Astrocyte (in vitro differentiated cells and primary cell): ENCODE data around the gene ACAA2. TPM values are rescaled to one million over a fixed set of nuclear protein-coding genes. Genes with fewer than 3 reads are reported as not detected.

ENCODE experiments used
- DNase-seq: peaks from one replicate; pipeline ENCODE4 v3.0.0-alpha.2; 2010; ENCODE audit warnings: low read depth
- FAIRE-seq: peaks from 2 replicates; lab custom pipeline; 2011; peaks lifted over from hg19 to GRCh38; lab: Jason Lieb, UNC
- H2AFZ ChIP-seq: 2 replicates; pipeline ENCODE4 v1.6.0; 2012; ENCODE audit warnings: low read depth, low read length, inconsistent platforms
- H3K27ac ChIP-seq: 2 replicates; pipeline ENCODE4 v1.5.1; 2011; ENCODE audit warnings: low read depth, low read length, inconsistent platforms
- H3K27me3 ChIP-seq: 2 replicates; pipeline ENCODE4 v1.6.0; 2011; ENCODE audit warnings: low read length, inconsistent platforms; ENCODE audit not compliant: insufficient read depth
- H3K36me3 ChIP-seq: 2 replicates; pipeline ENCODE4 v1.5.1; 2011; ENCODE audit warnings: low read length, inconsistent platforms; ENCODE audit not compliant: insufficient read depth
- H3K4me1 ChIP-seq: 2 replicates; pipeline ENCODE4 v1.5.1; 2011; ENCODE audit warnings: low read length, inconsistent platforms; ENCODE audit not compliant: insufficient read depth
- H3K4me2 ChIP-seq: 2 replicates; pipeline ENCODE4 v1.6.0; 2012; ENCODE audit warnings: low read length, inconsistent platforms
- H3K4me3 ChIP-seq: 2 replicates; pipeline ENCODE4 v1.5.1; 2011; ENCODE audit warnings: low read depth, mild to moderate bottlenecking, low read length, inconsistent platforms; ENCODE audit not compliant: insufficient read depth
- H3K79me2 ChIP-seq: 2 replicates; pipeline ENCODE4 v1.6.0; 2012; ENCODE audit warnings: mild to moderate bottlenecking, low read length, inconsistent platforms; ENCODE audit not compliant: insufficient read depth
- H3K9ac ChIP-seq: 2 replicates; pipeline ENCODE4 v1.6.0; 2012; ENCODE audit warnings: mild to moderate bottlenecking, low read length, inconsistent platforms
- H3K9me3 ChIP-seq: 2 replicates; pipeline ENCODE4 v1.5.1; 2012; ENCODE audit warnings: low read depth, mild to moderate bottlenecking, low read length, inconsistent platforms; ENCODE audit not compliant: insufficient read depth
- H4K20me1 ChIP-seq: 2 replicates; pipeline ENCODE4 v1.6.0; 2012; ENCODE audit warnings: low read length, inconsistent platforms; ENCODE audit not compliant: insufficient read depth
- H3K27ac Mint-ChIP-seq: one replicate; pipeline ENCODE4 v1.8.0; 2021; ENCODE audit warnings: mild to moderate bottlenecking, mixed read lengths; ENCODE audit not compliant: unreplicated experiment
- H3K27me3 Mint-ChIP-seq: one replicate; pipeline ENCODE4 v1.8.0; 2021; ENCODE audit warnings: low read depth, mixed read lengths; ENCODE audit not compliant: unreplicated experiment
- H3K36me3 Mint-ChIP-seq: one replicate; pipeline ENCODE4 v1.8.0; 2021; ENCODE audit warnings: low read depth, mixed read lengths; ENCODE audit not compliant: unreplicated experiment
- H3K4me1 Mint-ChIP-seq: one replicate; pipeline ENCODE4 v1.8.0; 2021; ENCODE audit warnings: low read depth, mixed read lengths; ENCODE audit not compliant: unreplicated experiment
- H3K4me3 Mint-ChIP-seq: one replicate; pipeline ENCODE4 v1.8.0; 2021; ENCODE audit warnings: mild to moderate bottlenecking, moderate library complexity, mixed read lengths; ENCODE audit not compliant: unreplicated experiment
- H3K9me3 Mint-ChIP-seq: one replicate; pipeline ENCODE4 v1.8.0; 2021; ENCODE audit warnings: mild to moderate bottlenecking, mixed read lengths; ENCODE audit not compliant: unreplicated experiment
- CTCF ChIP-seq: IDR thresholded peaks from 2 replicates; pipeline ENCODE4 v1.5.1; 2011; ENCODE audit warnings: low read depth, mild to moderate bottlenecking, inconsistent platforms, low read length, moderate library complexity; ENCODE audit not compliant: insufficient read depth
- EZH2 ChIP-seq: IDR thresholded peaks from 2 replicates; pipeline ENCODE4 v1.6.1; 2012; ENCODE audit warnings: mild to moderate bottlenecking, low read length, inconsistent platforms; ENCODE audit not compliant: insufficient read depth
- total RNA-seq: library from RNA; stranded (reverse); gene quantifications from 2 replicates; pipeline ENCODE4 v1.2.1, GENCODE V29; 2021

ACAA2 gene
- total RNA-seq, 1 donor from 2014 or later, result 66.4 TPM

- TF ChIP-seq CTCF (no peak), EZH2 (no peak)
- FAIRE-seq (no peak), DNase-seq (no peak)
- H3K36me3 ChIP-seq, result no peaks in the 10 kb centered on the region
- H3K27ac Mint-ChIP-seq, result no peak overlapping the region
- no peaks in the 10 kb centered on the region for H3K9me3 ChIP-seq
- no peak overlapping the region for H3K9ac ChIP-seq
- H3K4me1 Mint-ChIP-seq, result no peaks in the 10 kb centered on the region
- H3K79me2 ChIP-seq, result no peaks in the 10 kb centered on the region
- no peak overlapping the region for H3K4me3 Mint-ChIP-seq
- no peak overlapping the region for H2AFZ ChIP-seq
- no peak overlapping the region for H3K4me3 ChIP-seq
- no peak overlapping the region for H3K4me2 ChIP-seq
- H3K27me3 ChIP-seq, result no peaks in the 10 kb centered on the region
- H3K9me3 Mint-ChIP-seq, result peaks cover 4% of the 10 kb centered on the region
- H3K4me1 ChIP-seq, result no peaks in the 10 kb centered on the region
- peaks cover 19% of the 10 kb centered on the region for H3K36me3 Mint-ChIP-seq
- H3K27me3 Mint-ChIP-seq, result no peaks in the 10 kb centered on the region
- no peaks in the 10 kb centered on the region for H4K20me1 ChIP-seq
- H3K27ac ChIP-seq, result no peak overlapping the region
These were observed 14.7 kb upstream of the ACAA2 start for GRCh38 chr18:49827996-49828395.

GRCh38 chr18:49819823-49820671 lies 6.7 kb upstream of the ACAA2 start:
- Mint-ChIP-seq H3K36me3 (peaks cover 13% of the 10 kb centered on the region), H3K4me1 (peaks cover 6% of the 10 kb centered on the region), H3K27ac (no peak overlapping the region), H3K9me3 (no peaks in the 10 kb centered on the region), H3K4me3 (no peak overlapping the region), H3K27me3 (no peaks in the 10 kb centered on the region)
- H3K4me1 ChIP-seq, result no peaks in the 10 kb centered on the region
- FAIRE-seq, result no peak
- H3K4me2 ChIP-seq, result no peak overlapping the region
- H3K27me3 ChIP-seq, result no peaks in the 10 kb centered on the region
- H3K9ac ChIP-seq, result no peak overlapping the region
- peak; percentile 30 for DNase-seq
- H3K36me3 ChIP-seq, result no peaks in the 10 kb centered on the region
- no peak overlapping the region for H3K27ac ChIP-seq
- TF ChIP-seq CTCF (no peak), EZH2 (no peak)
- H3K9me3 ChIP-seq, result no peaks in the 10 kb centered on the region
- H2AFZ ChIP-seq, result no peak overlapping the region
- H4K20me1 ChIP-seq, result no peaks in the 10 kb centered on the region
- H3K4me3 ChIP-seq, result no peak overlapping the region
- H3K79me2 ChIP-seq, result peaks cover 2% of the 10 kb centered on the region

GRCh38 chr18:49819071-49819662 lies 5.8 kb upstream of the ACAA2 start:
- H3K27ac ChIP-seq, result no peak overlapping the region
- no peak for FAIRE-seq
- DNase-seq, result no peak
- Mint-ChIP-seq H3K9me3 (no peaks in the 10 kb centered on the region), H3K4me3 (no peak overlapping the region), H3K27me3 (no peaks in the 10 kb centered on the region), H3K27ac (no peak overlapping the region), H3K4me1 (peaks cover 6% of the 10 kb centered on the region), H3K36me3 (peaks cover 13% of the 10 kb centered on the region)
- H3K9ac ChIP-seq, result no peak overlapping the region
- no peaks in the 10 kb centered on the region for H3K36me3 ChIP-seq
- TF ChIP-seq CTCF, result no peak
- no peak for TF ChIP-seq EZH2
- H3K4me3 ChIP-seq, result no peak overlapping the region
- H3K79me2 ChIP-seq, result peaks cover 8% of the 10 kb centered on the region
- no peak overlapping the region for H3K4me2 ChIP-seq
- H3K9me3 ChIP-seq, result no peaks in the 10 kb centered on the region
- H3K4me1 ChIP-seq, result peaks cover 3% of the 10 kb centered on the region
- no peaks in the 10 kb centered on the region for H3K27me3 ChIP-seq
- no peak overlapping the region for H2AFZ ChIP-seq
- H4K20me1 ChIP-seq, result no peaks in the 10 kb centered on the region
